HG02759 (cell line): Measurements from ENCODE around the gene PDPR.
"Not testable (repeated sequence)": the region's sequence is repeated elsewhere in the genome, so short reads cannot be mapped to it uniquely, and the experiment has no call there.

Experiments used
- ATAC-seq: cut with Tn5 transposase; IDR thresholded peaks from one replicate; pipeline ENCODE4 v1.9.1; 2021; ENCODE audit warnings: mild to moderate bottlenecking, moderate library complexity; ENCODE audit not compliant: unreplicated experiment

Gene PDPR

GRCh38 chr16:70127706-70128105, 13.6 kb downstream of the PDPR start:
- not testable (repeated sequence) for ATAC-seq

- not testable (repeated sequence) for ATAC-seq
Observed at GRCh38 chr16:70128844-70129243, 14.7 kb downstream of the PDPR start.

- not testable (repeated sequence) for ATAC-seq
Observed at GRCh38 chr16:70135796-70136195, 21.7 kb downstream of the PDPR start.

DNA sequence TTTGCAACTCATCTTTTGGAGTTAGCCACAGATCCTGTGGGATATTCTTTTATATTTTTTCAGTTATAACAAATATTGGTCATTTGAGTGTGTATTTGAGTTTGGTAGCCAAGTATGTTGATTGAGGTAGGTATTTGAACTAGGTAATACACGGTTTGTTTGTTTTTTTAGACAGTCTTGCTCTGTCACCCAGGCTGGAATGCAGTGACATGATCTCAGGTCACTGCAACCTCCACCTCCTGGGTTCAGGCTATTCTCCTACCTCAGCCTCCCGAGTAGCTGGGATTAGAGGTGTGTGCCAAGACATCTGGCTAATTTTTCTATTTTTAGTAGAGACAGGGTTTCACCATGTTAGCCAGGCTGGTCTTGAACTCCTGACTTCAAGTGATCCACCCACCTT, 22.5 kb downstream of the PDPR start:
- ATAC-seq: not testable (repeated sequence)

- ATAC-seq: not testable (repeated sequence)
Observed at GRCh38 chr16:70142739-70143138, 28.6 kb downstream of the PDPR start.

- ATAC-seq: not testable (repeated sequence)
Observed at GRCh38 chr16:70143231-70143895, 29.2 kb downstream of the PDPR start.

- not testable (repeated sequence) for ATAC-seq
Observed at GRCh38 chr16:70147853-70148252, 33.7 kb downstream of the PDPR start.

DNA sequence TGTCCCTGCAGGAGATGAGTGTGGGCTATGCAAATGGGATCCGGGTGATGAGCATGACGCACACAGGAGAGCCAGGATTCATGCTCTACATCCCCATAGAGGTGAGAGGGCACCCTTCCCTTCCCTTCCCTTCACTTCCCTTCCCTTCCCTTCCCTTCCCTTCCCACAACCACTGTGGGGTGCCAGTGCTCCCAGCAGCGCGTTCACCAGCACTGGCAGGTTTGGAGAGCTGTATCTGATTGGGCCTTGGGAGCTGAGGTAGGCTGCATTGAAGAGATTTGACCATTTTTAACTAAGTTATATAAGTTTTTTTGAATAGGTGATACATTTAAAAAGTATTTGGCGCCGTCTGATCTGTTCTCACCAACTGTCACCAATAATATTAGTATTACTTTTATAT, 34.3 kb downstream of the PDPR start:
- ATAC-seq: not testable (repeated sequence)

DNA sequence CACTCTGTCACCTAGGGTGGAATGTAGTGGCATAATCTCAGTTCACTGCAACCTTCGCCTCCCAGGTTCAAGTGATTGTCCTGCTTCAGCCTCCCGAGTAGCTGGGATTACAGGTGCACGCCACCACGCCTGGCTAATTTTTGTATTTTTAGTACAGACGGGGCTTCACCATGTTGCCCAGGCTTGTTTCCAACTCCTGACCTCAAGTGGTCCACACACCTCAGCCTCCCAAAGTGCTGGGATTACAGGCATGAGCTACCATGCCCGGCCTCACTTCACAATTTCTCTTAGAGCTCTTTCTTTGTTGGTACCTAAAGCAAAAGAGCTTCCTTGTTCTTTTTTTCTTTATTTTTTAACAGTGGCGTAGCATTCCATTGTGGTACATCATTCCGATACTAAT, 35.2 kb downstream of the PDPR start:
- not testable (repeated sequence) for ATAC-seq

GRCh38 chr16:70151391-70151790, 37.3 kb downstream of the PDPR start:
- ATAC-seq: no peak

GRCh38 chr16:70151941-70152509, 37.9 kb downstream of the PDPR start:
- no peak for ATAC-seq

- no peak for ATAC-seq
Observed at GRCh38 chr16:70152578-70153302, 38.6 kb downstream of the PDPR start.

GRCh38 chr16:70154736-70155135, 40.6 kb downstream of the PDPR start:
- ATAC-seq: not testable (repeated sequence)

DNA sequence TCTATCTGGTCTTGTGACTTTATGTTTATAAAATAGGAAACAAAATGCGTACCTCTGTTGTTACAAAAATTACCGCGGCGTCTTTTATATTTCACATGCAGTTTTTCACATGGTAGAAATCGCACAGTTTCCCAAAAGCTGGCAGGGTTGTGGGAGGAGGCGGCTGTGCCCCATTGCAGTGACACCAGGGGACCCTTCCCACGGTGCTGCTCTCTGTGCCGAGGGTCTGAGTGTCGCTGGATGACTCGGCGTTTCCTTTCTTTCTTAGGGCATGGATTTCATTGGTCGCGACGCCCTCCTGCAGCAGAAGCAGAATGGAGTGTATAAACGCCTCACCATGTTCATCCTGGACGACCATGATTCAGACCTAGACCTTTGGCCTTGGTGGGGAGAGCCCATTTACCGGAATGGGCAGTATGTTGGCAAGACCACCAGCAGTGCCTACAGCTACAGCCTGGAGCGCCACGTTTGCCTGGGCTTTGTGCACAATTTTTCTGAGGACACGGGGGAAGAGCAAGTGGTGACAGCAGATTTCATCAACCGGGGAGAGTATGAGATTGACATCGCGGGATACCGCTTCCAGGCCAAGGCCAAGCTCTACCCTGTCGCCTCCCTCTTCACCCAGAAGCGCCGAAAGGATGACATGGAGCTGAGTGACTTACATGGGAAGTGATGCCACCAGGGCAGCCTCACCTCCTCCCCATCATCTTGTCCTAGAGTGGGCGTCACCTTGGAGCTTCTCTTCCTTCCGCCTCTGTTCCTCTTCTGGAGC, 42.3 kb downstream of the PDPR start:
- no peak for ATAC-seq

- no peak for ATAC-seq
Observed at GRCh38 chr16:70157105-70157476, 43.0 kb downstream of the PDPR start.

DNA sequence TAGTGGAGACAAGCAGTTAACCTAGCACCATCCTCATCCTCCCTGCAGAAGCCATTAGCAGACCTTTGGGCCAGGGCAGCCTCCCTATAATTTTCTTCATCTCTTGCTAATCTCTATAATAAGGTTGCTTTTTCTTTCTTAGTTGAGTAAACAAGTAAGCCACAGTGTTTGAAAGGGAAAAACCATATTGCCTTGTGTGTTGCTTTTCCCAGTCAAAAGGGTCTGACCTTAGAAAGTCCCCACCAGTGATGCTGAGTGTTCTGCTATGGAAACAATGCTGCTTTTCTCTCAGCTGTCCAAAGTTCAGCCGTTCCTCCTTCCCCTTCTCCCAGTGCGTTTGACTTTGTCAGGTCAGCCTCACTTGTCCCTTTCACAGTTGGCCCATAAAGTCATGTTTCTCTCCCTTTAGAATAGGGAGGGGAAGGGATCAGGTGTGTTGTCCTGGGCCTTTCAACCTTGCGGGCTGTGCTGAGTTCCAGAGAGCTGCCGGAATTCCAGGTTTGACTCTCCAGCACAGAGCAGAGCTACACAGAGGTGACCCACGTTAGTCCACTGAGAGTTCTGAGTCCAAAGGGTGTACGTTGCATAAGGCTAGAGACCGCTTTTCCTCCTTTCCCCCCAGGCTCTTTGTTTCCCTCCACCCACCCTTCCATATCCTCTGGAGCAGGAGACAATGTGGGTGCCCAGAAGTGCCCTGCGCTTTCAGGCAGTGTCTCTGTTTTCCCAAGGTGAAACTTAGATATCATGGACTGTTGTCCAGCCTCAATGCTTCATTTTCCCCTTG, 43.5 kb downstream of the PDPR start:
- no peak for ATAC-seq

- ATAC-seq: no peak
Observed at GRCh38 chr16:70158261-70158939, 44.3 kb downstream of the PDPR start.

DNA sequence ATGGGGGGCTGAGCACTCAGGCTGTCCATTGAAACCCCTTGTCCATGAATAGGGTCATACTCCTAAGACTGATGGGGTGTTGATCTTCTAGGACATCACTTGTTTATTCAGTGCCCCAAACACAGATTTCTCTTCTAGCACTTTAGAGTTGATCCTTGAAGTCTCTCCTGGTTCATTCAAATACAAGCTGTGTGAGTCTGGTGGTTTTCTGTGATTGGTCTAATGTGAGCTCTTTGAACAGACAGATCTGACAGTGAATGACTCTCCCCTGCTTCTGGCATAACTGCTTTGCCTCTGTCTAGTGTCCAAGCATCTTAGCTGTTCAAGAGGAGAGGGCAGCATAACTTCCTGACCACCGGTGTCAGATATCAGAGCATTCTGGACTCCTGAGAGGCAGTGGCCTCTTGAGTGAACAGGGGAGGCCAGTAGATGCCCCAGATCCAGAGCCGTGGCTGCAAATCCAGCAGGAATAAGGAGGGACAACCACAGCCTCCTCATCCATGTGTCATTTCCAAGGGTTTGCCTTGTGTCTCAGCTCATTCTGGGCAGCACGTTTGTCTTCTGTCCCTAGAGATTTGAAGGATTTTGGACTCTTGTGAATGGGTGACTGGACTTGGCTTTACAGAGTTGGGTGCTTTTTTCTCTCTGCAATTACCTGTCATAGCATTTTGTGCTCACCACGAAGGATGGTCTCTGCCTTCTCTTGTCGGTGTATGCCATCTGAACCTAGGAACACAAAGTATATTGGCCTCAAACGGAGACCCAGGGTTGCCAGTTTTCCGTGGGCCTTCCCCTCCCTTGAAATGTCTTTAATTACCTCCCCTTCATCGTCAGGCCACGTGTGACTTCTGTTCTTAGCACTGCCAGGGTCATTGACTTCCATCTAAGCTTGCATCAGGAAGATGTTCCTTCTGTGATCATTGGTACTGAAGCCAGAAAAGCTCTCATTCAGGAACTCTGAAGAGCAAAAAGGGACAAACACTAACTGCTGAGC, 45.5 kb downstream of the PDPR start:
- no peak for ATAC-seq

- no peak for ATAC-seq
Observed at GRCh38 chr16:70160388-70160787, 46.3 kb downstream of the PDPR start.
